ENCODE data around the gene MEIG1. TPM values are rescaled to one million over a fixed set of nuclear protein-coding genes. Genes with fewer than 3 reads are reported as not detected.

The MEIG1 gene
- not detected for total RNA-seq
- long read RNA-seq, donor 1 = 0 reads
- long read RNA-seq, donor 2 = 0 reads

- Histone ChIP-seq H3K36me3 (ENCODE audit: low read depth) (no peaks in the 10 kb centered on the region), H3K4me1 (ENCODE audit: low read depth) (peaks cover 5% of the 10 kb centered on the region), H3K9me3 (no peaks in the 10 kb centered on the region), H3K4me3 (peak within 1 kb of the TSS; percentile 46)
- DNase-seq (peak; percentile 95 to 99 (median 96)), ATAC-seq (peak; percentile 98)
- intact Hi-C loops (cut with DNase I, micrococcal nuclease) = loop anchor here in 1 of 2 donors (10.0 kb wide), 1 partner anchor 145 kb away; no protein-coding TSS in a partner anchor
- TF ChIP-seq, protein P1, sequence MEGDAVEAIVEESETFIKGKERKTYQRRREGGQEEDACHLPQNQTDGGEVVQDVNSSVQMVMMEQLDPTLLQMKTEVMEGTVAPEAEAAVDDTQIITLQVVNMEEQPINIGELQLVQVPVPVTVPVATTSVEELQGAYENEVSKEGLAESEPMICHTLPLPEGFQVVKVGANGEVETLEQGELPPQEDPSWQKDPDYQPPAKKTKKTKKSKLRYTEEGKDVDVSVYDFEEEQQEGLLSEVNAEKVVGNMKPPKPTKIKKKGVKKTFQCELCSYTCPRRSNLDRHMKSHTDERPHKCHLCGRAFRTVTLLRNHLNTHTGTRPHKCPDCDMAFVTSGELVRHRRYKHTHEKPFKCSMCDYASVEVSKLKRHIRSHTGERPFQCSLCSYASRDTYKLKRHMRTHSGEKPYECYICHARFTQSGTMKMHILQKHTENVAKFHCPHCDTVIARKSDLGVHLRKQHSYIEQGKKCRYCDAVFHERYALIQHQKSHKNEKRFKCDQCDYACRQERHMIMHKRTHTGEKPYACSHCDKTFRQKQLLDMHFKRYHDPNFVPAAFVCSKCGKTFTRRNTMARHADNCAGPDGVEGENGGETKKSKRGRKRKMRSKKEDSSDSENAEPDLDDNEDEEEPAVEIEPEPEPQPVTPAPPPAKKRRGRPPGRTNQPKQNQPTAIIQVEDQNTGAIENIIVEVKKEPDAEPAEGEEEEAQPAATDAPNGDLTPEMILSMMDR (IDR thresholded peaks at IDR 0.05) = no peak
Observed at GRCh38 chr10:14959221-14960057, at the start of gene MEIG1. Gene MEIG1 (plus strand): TSS chr10:14959388. CDS start chr10:14966469, 7,081 bp downstream.

DNA sequence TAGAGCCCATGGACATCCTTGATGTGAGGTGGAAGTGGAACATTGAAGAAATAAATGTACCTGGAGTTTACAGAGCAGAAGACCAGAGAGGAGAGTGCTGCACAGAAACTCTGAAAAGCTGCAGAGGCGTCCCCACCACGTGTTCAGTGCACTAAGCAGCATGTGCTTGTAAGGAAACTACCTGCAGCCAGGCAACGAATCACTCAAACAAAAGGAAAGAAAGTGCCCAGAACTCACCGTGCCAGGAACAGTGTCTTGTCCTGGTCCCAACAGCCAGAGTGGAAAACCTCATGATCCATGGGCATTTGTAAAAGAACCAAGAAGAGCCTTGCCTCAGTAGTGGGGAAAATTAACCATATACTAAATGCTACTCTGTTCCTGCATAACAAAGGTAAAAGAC, 48.2 kb upstream of the MEIG1 start:
- TF ChIP-seq, protein P1 (IDR thresholded peaks at IDR 0.05) = no peak
- DNase-seq (no peak), ATAC-seq (no peak)
- intact Hi-C loops (cut with DNase I, micrococcal nuclease) = no loop called here
- Histone ChIP-seq H3K4me3 (no peak overlapping the region), H3K9me3 (peaks cover 2% of the 10 kb centered on the region), H3K36me3 (ENCODE audit: low read depth) (peaks cover 7% of the 10 kb centered on the region), H3K4me1 (ENCODE audit: low read depth) (no peaks in the 10 kb centered on the region)

- intact Hi-C loops (cut with DNase I, micrococcal nuclease) = no loop called here
- ATAC-seq (no peak), DNase-seq (no peak)
- no peaks in the 10 kb centered on the region for H3K4me1 ChIP-seq (ENCODE audit: low read depth)
- peaks cover 10% of the 10 kb centered on the region for H3K9me3 ChIP-seq
- TF ChIP-seq, protein P1 (IDR thresholded peaks at IDR 0.05) = no peak
- H3K4me3 ChIP-seq = no peak overlapping the region
- peaks cover 7% of the 10 kb centered on the region for H3K36me3 ChIP-seq (ENCODE audit: low read depth)
Observed at GRCh38 chr10:14911801-14912200, 47.4 kb upstream of the MEIG1 start.

- DNase-seq (no peak), ATAC-seq (no peak)
- Histone ChIP-seq H3K36me3 (ENCODE audit: low read depth) (peaks cover 22% of the 10 kb centered on the region), H3K4me1 (ENCODE audit: low read depth) (no peaks in the 10 kb centered on the region), H3K4me3 (no peak overlapping the region), H3K9me3 (peaks cover 23% of the 10 kb centered on the region)
- intact Hi-C loops (cut with DNase I, micrococcal nuclease) = no loop called here
- TF ChIP-seq, protein P1 (IDR thresholded peaks at IDR 0.05) = no peak
Observed at GRCh38 chr10:14916600-14916999, 42.6 kb upstream of the MEIG1 start.

GRCh38 chr10:14917827-14918226, 41.4 kb upstream of the MEIG1 start:
- no peaks in the 10 kb centered on the region for H3K4me1 ChIP-seq (ENCODE audit: low read depth)
- H3K36me3 ChIP-seq (ENCODE audit: low read depth) = peaks cover 23% of the 10 kb centered on the region
- ATAC-seq = no peak
- TF ChIP-seq, protein P1 (IDR thresholded peaks at IDR 0.05) = no peak
- intact Hi-C loops (cut with DNase I, micrococcal nuclease) = no loop called here
- H3K9me3 ChIP-seq = peaks cover 23% of the 10 kb centered on the region
- H3K4me3 ChIP-seq = no peak overlapping the region
- DNase-seq = no peak

Data from mucosa of descending colon (tissue), 3 donors.